Putamen (tissue), 1 donor: ENCODE data around the gene ELOVL7.
"Not testable (repeated sequence)": the region's sequence is repeated elsewhere in the genome, so short reads cannot be mapped to it uniquely, and the experiment has no call there.

ENCODE experiments used
- DNase-seq: peaks from one replicate; pipeline ENCODE4 v3.0.0-alpha.2; 2016; ENCODE audit warnings: low spot score

Gene ELOVL7

GRCh38 chr5:60792438-60792837 lies 51.6 kb downstream of the ELOVL7 start:
- no peak for DNase-seq

GRCh38 chr5:60789551-60789950 lies 54.5 kb downstream of the ELOVL7 start:
- no peak for DNase-seq

DNA sequence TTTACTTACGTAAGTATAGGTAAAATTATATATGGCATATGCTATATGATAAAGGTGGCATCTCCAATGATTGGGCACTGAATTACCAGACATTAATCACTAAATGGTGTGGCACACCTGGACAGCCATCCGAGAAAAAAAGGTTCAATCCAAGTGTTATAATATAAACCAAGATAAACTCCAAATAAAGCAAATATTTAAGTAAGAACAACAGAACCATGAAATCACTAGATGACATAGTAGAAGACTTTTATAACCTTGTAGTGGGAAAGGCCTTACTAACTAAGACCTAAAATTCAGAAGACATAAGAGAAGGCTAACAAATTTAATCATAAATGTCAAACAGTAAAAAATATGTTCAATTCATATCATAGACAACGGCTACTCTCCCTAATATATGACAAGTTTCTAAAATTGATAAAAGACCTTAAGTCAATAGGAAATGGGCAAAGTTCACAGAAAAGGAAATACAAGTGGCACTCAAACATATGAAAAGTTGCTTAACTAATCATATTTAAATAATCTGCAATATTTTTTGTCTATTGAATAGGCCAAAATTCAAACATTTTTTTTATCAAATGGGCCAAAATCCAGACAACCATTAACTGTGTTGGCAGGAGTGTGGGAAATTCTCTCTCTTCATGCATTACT lies 55.1 kb downstream of the ELOVL7 start:
- no peak for DNase-seq

GRCh38 chr5:60779466-60779865 lies 64.6 kb downstream of the ELOVL7 start:
- DNase-seq = no peak

DNA sequence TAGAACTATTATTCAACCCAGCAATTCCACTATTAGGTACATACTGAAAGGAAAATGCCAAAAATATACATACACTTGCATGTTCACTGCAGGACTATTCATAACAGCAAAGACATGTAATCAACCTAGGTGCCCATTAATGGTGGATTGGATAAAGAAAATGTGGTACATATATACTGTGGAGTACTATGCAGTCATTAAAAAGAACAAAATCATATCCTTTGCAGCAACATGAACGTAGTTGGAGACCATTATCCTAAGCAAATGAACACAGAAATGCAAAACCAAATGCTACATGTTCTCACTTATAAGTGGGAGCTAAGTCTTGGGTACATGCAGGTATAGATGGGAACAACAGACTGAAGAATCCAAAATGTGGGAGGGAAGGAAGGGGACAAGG lies 67.7 kb downstream of the ELOVL7 start:
- no peak for DNase-seq

DNA sequence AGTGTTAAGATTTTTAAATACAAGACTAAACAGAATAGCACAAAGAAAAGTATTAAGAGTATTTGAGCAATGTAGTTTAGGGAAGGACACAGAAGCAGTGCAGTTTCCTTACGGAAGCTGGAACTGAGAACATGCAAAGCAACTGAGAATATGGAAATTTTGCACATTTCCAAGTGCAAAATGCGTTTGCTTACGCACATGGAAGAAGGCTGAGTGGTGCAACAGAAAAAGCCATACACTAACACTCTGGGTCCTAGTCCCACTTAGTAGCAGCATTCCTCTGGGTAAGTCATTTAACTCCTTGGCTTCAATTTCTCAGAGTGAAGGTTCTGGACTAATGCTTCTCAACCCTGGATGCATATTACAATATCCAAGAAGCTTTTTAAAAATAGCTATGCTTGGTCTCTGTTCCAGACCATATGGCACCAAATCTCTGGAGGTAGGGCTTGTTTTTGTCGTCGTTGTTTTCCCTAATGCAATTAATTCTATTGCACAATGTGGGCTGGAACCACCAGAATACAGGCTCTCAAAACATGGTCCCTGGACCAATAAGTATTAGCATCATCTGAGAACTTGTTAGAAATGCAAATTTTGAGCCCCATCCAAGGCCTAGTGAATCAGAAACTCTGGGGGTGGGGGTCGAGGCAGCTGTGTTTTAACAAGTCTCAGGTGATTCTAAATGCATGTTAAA lies 78.9 kb downstream of the ELOVL7 start:
- DNase-seq = no peak

DNA sequence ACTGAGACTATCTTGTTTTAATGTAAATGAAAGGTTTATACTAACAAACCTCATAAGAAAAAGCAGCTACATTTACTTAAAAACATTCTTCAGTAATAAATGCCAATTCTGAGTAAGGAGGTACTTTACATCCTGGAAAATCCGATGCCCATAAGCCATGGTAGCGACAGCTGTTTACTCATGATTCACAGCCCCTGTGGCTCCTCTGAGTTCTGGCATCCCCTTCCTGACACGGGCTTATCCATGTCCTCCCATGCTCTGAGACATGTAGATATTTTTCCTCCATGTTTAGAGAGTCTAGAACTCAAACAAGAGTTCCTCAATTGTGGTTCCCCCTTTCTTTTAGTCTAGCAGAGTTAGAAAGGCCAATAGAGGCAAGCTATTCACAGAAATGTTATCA lies 81.0 kb downstream of the ELOVL7 start:
- no peak for DNase-seq

GRCh38 chr5:60754495-60754894 lies 89.6 kb downstream of the ELOVL7 start:
- no peak for DNase-seq

DNA sequence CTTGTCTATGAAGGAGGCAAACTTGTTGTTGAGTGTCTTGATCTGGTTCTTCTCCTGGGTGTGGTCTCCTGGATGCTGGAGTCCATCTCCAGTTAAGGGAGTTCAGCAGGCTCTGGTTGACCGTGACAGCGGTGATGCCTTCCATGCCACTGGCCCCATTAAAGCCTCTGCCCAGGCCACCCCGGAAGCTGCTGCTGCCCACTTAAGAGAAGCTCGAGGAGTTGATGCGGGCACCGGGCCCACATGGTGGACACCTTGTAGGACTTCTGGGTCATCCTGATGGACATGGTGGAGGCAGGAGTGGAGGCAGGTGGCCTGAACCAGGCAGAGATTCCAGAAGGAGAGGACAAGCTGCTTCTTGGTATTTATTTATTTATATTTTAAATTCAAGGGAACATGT lies 99.4 kb downstream of the ELOVL7 start:
- DNase-seq = no peak

DNA sequence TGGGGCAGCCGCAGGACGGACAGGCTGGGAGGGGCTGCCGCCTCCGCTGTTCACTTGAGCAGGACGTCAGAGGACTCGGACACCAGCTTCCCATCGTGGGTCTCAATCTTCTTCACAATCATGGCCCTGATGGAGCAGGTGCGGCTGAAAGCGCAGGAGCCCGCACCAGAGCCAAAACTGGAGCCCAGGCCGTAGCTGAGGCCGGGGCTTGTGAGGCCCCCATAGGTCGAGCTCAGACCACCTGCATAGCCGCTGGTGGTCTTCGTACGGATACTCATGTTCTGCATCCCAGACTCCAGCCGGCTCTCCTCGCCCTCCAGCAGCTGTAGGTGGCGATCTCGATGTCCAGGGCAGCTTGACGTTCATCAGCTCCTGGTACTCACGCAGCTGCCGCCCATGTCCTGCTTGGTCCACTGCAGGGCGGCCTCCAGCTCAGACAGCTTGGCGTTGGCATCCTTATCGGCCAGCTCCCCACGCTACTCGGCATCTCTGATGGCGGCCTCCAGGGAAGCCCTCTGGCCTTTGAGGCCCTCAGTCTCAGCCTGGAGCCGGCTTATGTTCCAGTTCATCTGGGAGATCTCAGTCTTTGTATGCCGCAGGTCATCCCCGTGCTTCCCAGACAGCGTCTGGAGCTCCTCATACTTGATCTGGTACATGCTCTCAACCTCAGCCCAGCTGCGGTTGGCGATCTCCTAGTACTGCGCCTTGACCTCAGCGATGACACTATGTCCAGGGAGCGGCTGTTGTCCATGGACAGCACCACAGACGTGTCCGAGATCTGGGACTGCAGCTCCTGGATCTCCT lies 100.4 kb downstream of the ELOVL7 start:
- no peak for DNase-seq

DNA sequence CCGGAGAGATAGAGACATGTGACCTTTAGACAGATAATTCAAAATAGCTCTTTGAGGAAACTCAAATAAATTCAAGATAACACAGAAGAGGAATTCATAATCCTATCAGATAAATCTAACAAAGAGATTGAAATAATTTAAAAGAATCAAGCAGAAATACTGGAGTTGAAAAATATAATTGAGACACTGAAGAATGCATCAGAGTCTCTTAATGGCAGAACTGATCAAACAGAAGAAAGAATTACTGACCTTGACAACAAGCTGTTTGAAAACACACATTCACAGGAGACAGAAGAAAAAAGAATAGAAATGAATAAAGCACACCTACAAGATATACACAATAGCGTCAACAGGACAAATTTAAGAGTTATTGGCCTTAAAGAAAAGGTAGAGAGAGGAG lies 103.7 kb downstream of the ELOVL7 start:
- DNase-seq = no peak

- no peak for DNase-seq
Observed at GRCh38 chr5:60738933-60739332, 105.1 kb downstream of the ELOVL7 start.

DNA sequence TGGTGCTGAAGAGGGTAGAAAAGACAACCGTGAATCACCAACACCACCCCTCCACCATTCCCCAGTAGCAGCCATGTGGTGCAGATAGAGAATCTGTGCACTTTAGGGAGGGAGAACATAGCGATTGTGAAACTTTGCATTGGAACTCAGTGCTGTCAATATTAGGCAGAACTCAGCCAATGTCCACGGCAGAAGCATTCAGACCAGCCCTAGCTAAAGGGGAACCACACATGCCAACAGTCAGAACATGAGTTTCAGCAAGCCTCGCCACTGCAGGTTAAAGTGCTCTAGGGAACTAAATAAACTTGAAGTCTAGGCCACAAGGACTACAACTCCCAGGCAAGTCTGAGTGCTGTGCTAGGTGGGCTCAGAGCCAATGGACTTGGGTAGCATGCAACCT lies 105.6 kb downstream of the ELOVL7 start:
- no peak for DNase-seq

GRCh38 chr5:60730858-60731257 lies 113.2 kb downstream of the ELOVL7 start:
- not testable (repeated sequence) for DNase-seq

DNA sequence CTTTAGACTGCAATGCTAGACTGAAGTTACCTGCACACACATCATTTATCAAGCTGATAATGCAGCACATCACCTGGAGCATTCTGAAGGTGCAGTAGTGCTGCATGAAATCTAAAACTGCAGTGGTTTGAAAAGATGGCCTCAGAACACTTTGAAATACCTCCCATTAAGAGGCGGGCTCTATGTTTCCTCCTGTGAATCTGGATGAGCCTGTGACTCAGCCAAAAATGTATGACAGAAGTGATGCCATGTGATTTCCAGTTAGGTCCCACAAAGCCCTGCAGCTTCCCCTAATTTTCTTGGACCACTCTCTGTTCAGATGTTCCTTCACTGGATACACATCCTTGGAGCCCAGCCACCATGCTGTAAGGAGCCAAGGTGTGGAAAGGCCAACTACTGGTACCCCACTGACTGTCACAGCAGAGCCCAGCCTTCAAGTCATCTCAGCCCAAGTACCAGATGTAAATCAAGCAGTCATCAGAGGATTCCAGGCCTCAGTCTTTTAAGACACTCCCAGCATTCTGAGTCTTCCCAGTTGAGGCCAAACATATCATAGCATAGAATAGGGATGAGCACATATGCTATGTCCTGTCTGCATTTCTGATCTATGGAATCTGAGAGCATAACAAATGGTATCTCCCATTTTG lies 116.9 kb downstream of the ELOVL7 start:
- DNase-seq = no peak

DNA sequence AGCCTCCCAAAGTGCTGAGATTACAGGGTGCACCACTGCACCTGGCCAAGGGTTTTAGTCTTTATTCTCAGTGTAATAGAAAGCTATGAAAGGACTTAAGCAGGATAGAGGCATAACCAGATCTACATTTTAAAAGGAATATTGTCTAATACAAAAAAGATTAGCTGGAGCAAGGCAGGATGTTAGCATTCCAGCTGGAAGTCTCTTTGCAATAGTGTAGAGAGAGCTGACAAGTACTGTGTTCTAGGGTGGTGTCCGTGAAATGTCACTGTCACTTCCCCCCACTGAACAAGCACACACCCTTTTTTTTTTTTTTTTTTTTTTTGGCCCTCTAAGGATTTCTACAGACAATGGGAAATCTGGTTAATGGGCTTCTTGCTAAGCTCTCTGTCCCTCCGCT lies 119.9 kb downstream of the ELOVL7 start:
- DNase-seq = no peak

DNA sequence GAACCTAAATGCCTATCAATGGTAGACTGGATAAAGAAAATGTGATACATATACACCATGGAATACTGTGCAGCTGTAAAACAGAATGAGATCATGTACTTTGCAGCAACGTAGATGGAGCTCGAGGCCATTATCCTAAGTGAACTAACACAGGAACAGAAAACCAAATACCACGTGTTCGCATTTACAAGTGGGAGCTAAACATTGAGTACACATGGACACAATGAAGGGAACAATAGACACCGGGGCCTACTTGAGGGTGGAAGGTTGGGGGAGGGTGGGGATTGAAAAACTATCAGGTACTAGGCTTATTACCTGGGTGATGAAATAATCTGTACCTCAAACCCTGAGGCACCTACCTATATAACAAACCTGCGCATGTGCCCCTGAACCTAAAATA lies 121.7 kb downstream of the ELOVL7 start:
- no peak for DNase-seq

DNA sequence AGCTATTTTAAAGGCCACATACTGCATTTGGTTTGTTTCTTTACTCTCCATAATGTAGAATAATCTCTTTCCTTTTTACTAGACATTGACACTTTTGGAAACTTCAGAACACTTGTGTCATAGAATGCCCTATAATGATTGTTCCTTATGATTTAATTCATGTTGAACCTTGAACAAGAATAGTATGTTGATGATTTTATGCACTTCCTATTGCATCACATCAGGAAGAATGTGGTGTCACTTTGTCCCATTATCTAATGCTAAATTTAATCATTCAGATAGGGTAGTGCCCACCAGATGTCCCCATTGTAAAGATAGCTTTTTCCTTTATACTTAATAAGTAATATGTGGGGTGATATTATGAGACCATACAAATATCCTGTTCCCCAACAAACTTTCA lies 124.7 kb downstream of the ELOVL7 start:
- DNase-seq = no peak

DNA sequence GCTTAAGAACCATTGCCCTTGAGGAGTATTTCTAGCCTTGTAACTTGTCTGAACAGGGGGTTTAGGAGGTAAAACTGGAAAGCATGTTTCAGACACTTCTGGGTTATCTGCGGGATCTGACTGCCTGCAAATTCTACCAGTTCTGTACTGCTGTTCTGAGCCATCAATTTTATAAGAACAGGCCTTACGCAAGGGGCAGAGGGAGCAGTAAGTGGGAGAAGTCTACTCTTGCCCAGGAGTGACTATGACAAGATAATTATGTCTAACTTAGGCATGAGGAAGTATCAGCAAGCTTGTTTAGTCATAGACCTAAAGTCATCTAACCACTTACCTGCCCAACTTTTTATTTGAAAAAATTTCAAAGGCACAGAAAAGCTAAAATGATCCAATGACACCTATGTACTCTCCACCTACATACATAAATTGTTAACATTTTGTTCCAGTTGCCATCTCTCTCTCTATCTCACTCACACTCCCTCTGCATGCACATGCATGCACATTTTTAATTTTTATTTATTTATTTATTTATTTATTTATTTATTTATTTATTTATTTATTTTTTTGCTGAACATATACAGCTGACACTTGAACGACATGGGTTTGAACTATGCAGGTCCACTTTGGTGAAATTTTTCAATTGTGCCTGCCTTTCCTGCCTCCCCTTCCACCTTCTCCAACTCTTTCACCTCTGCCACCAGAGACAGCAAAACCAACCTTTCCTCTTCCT lies 125.7 kb downstream of the ELOVL7 start:
- DNase-seq = no peak

- DNase-seq = not testable (repeated sequence)
Observed at GRCh38 chr5:60715201-60715928, 128.7 kb downstream of the ELOVL7 start.

DNA sequence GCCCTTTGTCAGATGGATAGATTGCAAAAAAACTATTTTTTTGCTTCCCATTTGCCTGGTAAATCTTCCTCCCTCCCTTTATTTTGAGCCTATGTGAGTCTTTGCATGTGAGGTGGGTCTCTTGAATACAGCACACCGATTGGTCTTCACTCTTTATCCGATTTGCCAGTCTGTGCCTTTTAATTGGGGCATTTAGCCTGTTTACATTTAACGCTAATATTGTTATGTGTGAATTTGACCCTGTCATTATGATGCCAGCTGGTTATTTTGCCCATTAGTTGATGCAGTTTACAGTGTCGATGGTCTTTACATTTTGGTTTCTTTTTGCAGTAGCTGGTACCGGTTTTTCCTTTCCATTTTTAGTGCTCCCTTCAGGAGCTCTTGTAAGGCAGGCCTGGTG lies 131.1 kb downstream of the ELOVL7 start:
- no peak for DNase-seq
